Stimulated activated CD8-positive, alpha-beta memory T cell treated with anti-CD3 and anti-CD28 coated beads, Interleukin-15, amount 100 ng/mL, for 4 hours (primary cell): ENCODE data around the gene KRT35.

ENCODE experiments used
- DNase-seq, 2 donors: peaks; one replicate each; pipeline ENCODE4 v3.0.0-alpha.2; 2020; ENCODE audit warnings: low read depth in 2 of 2

Gene KRT35

DNA sequence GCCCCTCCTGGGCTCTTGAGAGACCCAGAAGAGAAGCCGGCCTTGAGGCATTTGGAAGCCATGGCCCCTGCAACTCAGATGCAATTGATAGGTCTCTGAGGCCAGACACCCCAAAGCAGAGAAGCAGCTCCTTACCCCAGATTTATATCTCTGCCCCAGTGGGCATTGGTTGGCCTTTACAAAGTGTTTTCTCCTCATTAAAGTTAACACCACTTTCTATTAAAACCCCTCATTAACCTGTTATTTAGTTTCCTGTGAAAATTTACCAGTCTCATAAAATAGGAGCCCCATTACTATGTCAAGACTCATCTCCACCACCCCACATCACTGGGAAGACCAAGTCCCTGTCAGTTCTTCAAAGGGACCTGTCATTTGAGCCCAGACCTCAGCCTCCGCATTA lies at the start of gene KRT35:
KRT35 (minus strand) TSS at position 116 of the 400 bp plus-strand sequence; CDS start at position 62, 54 bp downstream.
- no peak for DNase-seq

DNA sequence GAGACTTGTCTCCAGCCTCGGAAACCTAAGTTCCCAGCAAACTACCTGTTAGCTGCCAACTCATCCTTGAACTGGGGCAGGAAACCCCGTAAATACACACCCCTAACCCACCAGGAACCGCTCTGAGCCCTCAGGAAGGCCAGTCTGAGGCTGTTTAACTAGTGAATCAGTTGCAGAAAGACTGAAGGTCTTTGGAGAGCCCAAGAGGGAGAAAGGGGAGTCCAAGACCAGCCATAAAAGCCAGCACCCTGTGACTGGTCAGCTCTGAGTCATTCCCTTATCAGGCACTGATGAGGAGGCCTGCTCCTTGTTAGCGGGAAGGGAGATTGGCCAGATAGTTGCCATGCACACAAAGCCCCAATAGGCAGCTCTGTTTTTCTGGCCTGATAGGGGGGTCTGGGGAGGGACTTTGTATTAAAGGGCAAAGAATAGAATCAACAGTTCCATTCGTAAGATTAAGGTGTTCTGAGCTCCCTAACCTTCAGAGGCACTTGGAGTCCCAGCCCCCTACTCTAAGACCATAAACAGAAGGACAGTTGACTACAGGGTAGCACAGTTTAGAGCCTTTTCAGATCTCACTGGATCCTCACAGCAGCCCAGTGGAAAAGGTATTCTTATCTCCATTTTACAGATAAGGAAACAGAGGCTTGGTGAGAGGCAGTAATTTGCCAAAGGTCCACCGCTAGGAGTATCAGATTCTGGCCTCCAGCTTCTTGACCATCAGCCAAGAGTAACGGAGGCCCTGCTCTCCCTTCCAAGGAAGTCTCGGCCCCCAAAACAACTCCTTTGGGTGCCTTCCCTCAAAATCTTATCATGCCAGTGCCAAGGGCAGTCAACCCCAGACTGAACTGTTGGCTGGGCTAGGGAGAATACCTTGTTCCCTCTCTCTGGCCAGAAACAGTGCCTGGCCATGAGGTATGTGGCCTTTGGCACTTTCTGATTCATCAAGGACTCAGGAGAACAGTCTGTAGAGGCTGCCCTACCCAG lies 49.4 kb upstream of the KRT35 start:
- no peak for DNase-seq

DNA sequence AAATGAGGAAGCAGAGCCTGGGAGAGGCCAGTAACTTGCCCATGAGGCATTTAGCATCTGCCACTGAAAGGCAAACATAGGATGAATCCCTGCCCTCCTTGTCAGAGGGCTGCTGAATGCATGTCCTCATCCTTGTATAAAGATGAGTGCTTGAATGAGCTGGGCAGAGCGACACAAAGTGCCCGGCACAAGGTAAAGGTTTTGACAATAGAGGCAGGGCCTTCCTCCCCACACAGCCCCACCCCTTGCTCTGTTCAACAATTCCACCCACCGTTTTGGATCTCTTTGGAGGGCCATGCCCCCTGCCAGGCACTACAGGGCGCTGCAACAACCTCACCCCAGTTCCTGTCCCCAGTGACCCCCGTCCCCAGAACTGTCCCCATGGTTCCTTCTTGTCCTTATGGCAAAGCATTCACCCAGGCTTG lies 48.6 kb upstream of the KRT35 start:
- no peak for DNase-seq

DNA sequence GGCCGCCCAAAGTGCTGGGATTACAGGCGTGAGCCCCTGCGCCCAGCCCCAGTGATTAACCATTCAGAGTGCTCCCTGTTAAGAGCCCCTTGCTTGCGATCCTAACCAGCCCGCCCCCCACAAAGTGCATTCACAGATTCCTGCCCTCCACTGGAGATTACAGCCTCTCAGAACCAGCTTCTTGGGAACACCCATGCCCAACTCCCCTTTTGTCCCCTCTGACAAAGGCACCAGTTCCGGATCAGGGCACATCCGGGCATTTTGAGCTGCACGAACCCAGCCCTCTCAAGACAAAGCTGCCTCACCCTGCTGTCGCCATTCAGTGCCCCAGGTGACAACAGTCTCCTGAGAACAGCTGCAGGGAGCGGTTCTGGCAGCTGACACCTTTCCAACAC lies 48.0 kb upstream of the KRT35 start:
- no peak for DNase-seq

DNA sequence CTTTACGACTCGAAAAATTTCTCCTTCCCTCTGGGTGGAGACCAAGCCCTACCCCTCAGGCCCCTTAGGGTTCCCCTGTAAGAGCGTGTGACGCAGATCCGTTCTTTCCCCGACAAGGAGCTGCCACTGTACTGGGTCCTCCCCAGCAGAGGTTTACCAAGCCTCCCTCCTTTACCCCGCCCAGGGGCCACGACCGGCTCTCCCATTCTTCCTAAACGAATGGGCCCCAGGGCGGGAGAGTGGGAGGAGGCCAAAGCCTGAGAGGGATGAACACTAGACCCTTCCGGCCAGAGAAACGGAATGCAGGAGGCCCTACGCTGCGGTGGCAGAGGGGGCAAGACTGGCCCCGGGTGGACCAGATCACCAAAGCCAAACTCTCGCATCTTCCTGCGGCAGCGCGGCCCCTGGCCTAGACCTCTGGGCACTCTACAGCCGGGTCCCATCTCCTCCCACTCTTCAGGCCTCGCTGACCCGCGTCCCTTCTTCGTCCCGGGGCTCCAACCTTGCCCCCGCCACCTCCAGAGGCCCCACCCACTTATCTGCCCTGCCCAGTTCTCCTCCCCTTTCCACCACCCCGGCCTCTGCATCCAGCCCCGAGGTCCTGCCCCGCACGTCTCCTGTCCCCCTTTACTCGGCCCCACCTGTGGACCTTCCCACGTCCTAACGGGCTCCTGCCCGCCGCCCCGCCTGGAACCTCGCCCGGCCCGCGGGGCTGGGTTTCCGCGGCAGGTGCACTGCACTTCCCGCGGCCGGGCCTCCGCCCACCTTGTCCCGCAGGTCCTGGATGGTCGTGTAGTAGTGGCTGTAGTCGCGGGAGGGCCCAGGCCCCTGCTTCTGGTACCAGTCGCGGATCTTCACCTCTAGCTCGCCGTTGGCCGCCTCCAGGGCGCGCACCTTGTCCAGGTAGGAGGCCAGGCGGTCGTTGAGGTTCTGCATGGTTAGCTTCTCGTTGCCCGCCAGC lies 46.4 kb upstream of the KRT35 start:
- no peak for DNase-seq

DNA sequence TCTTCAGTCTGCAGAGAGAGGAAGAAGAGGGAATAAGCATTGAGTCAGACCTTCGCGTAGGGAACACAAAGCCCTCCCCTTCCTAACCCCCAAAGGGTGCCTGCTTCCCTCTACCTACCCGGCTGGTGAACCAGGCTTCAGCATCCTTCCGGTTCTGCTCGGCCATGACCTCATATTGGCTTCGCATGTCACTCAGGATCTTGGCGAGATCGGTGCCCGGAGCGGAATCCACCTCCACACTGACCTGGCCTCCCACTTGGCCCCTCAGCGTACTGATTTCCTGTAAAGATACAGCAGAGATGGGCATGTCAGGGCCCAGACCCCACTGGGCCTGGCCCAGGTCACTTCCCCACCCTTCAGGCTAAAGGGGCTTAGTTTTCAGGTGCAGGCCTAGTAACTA lies 43.3 kb upstream of the KRT35 start:
- DNase-seq: no peak

DNA sequence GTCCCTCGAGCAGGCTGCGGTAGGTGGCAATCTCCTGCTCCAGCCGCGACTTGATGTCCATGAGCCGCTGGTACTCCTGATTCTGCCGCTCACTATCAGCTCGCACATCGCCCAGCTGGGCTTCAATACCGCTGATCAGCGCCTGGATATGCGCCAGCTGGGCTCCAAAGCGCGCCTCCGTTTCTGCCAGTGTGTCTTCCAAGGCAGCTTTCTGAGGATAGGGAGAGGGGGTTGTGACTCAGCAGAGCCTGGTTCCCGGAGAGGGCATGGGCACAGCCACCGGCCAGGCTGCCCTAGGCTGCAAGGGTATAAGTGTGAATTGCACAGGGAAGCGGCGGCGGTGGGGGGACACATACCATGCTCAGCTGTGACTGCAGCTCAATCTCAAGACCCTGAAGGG lies 42.8 kb upstream of the KRT35 start:
- no peak for DNase-seq

DNA sequence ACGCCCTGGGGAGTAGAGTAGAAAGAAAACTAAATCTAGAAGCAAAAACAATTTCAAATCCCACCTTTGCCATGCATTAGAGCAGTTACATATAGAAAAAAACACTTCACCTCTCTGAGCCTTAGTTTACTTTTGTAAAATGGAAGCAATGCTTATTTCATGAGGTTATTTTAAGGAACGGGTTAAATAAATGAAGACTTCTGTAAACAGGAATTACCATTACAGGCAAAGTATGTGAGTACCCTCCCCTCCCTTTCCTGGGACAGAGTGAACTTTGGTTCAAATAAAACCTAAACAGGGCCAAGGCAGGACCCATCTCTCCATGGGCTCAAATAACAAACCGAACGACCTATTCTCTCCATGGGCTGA lies 42.3 kb upstream of the KRT35 start:
- DNase-seq: no peak

DNA sequence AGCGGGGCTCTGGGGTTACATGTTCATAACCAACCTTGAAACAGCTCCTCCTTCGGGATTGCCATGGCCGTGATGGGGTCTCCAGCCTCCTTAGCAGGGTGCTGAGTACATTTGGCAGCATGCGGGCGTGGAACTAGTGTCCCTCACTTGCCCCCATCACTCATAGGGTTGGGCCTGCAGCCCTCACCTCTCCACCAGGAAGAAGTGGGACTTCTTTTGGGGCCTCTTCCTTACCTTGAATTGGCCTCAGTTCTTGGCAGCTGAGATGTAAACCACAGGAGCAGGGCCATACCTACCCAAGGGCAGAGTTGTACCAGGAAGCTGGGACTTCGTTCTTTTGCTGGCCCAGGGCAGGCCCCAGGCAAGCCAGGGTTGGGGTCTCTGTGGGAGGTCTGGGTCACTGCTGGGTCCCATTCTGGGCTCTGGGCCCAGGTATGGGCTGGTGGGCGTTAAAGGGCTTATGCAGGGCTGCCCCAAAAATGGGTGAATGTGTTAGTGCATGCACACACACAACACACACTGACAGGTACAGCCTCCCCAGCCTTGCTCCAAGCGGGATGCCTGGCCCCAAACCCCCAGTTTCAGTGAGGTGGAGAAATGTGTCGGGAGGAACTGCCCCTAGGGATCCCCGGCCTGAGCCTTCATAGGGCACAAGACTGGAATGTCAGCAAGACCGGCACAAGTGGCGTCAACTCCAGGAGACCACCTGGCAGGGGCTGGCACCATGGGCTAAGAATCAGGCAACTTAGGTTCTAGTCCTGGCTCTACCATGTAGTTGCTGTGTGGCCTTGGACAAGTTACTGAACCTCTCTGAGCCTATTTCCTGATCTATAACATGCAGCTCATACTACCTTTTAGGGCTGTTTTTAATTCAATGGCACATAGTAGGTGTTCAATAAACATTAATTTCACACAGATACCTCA lies 41.6 kb upstream of the KRT35 start:
- no peak for DNase-seq

DNA sequence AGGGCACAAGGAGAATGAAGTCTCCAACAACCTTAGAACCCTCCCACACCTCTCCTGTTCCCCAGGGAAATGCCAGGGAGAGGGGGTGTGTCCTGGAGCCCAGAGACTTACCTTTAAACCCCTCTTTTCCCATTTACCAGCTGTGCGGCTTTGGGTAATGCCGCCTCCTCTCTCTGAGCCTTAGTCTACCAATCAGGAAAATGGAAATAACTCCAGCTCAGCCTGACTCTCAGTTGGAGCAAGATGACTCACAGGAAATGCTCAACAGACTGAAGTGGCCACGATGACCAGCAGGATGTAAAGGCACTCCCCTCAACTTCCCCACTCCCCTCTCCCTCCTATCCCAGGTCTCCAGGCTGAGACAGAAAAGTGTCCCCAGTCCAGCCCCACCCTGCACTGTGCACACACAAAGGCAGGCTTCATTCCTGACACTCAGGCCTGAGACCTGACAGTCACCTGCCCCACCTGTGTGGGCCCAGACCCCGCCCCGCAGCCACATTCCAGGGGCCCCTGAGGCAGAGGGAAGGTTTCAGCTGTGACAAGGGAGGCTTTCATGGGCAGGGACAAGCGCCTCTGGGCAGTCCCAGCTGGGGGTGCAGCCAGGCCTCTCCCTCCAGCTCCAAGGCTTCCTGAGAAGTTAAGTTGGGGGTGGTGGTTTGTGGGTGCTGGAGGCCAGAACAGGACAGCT lies 40.8 kb upstream of the KRT35 start:
- no peak for DNase-seq

DNA sequence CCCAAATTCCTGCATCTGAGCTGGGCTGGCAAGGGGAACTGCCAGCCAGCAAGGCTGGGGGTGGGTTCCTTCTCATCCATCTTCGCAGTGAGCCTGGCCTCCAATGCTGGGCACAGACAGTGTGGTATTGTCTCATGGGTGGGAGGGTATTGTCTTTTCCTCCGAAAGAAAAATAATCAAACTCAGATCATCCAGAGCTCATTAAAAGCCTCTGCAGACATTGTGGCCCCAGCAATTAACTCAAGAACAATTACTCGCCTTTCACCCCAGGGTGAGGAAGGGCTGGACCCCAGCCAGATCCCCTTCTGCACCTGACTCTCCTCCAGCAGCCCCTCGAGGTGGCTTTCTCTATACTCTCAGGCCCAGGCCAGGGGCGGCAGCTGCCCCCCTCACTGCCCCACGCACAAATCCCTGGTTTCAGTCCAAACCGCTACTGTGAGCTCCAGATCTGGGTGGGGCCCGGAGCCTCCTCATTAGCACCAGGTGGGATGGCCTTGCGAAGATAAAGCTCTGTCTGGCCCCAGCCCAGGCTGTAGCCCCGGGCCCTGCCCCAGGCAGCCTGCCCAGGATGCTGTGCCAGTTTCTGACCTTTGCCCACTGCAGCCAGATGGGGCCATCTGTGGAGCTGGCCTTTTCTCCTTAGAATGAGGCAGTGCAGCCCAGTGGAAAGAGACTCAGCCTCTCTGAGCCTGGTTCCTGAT lies 40.0 kb upstream of the KRT35 start:
- DNase-seq: no peak

DNA sequence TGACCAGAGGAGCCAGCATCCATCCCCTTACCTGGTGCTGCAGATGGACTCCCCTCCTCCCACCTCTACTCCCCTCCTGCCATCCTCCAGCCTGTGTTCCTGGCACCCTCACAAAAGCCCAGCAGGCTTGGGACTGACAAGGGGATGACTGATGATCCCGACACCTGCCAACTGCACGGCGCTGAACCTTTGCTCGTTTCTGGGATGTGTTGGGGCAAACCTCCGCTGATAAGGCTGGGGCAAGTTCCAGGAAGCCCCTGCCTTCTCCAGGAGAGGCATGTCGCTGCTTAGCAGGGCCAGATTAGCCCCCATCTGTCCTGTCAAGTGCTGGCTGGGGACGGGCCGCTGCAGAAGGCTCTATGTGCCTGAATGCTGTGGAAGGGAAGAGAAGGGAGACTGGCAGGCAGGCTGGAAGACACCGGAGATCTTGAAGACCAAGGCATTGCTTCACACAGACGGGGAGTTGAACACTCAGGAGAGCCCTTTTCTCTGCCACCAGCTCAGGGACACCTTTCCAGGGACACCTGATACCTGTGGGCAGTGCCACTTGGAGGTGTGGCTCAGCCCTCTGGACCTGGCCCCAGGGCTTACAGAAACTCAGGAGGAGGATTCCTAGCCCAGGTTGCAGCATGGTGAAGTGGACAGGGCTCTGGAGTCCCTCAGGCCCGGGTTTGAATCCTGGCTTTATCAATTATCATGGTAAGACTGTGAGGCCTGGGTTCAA lies 38.7 kb upstream of the KRT35 start:
- no peak for DNase-seq

DNA sequence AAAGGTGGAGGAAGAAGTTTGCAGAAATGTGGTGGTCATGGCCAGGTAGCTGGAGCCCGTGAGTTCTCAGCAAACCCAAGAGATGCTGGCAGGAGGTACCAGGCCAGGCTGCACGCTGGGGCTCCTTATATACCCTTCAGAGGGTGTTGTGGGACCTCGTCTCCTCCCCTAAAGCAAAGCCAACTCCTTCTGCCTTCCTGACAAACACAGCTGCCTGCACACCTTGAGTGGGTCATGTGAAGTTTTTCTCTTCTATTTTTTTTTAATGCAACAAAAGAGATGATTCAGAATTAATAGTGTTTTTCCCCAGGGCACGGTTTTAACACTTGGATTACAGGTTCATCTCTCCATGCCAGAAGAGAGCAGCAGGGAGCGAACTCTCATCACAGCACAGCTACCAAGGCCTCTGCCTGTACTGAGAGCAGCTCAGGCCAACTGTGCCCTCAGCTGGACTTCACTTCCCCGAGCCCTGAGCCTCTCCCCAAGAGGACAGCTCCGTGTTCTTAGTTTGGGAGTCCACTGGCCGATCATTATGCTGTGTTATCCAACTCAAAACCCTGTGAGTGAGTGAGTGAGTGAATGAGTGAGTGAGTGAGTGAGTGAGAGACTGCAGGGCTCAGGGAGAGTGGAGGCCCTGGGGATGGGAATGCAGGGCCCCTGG lies 38.0 kb upstream of the KRT35 start, which contains the start of gene KRT15:
KRT15 (minus strand) TSS at position 102 of the 661 bp plus-strand sequence; CDS start at position 39, 63 bp downstream.
- no peak for DNase-seq

DNA sequence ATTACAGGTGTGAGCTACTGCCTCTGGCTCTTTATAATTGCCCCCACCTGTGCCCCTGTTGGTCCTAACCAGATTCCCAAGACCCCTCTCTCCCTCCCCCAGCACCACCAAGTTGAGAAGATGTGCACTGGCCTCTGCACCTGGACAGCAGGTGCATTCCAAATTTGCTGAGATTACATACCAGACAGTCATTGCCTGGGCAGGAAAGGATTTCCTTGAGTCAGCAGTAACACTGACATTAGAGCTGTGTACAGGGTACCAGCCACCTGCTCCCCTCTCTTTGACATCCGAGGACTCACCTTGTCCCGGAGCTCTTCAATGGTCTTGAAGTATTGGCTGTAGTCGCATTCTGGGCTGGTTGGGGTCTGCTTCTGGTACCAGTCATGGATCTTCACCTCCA lies 37.1 kb upstream of the KRT35 start:
- no peak for DNase-seq

DNA sequence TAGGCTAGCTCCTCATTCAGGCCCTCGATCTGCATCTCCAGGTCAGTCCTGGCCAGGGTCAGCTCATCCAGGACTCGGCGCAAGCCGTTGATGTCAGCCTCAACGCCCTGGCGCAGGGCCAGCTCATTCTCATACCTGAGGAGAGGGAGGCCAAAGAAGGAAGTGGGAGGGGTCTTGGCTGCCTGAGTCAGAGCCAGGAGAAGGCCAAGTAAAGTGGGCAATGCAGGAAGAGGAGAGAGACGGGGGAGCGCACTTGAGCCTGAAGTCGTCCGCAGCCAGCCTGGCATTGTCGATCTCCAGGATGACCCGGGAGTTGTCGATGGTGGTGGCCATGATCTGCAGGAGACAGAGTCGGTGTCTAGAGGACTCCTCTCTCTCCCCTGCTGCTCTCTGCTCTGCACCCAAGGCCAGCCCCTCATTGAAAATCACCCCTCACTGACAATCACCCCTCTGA lies 35.9 kb upstream of the KRT35 start:
- DNase-seq: no peak

DNA sequence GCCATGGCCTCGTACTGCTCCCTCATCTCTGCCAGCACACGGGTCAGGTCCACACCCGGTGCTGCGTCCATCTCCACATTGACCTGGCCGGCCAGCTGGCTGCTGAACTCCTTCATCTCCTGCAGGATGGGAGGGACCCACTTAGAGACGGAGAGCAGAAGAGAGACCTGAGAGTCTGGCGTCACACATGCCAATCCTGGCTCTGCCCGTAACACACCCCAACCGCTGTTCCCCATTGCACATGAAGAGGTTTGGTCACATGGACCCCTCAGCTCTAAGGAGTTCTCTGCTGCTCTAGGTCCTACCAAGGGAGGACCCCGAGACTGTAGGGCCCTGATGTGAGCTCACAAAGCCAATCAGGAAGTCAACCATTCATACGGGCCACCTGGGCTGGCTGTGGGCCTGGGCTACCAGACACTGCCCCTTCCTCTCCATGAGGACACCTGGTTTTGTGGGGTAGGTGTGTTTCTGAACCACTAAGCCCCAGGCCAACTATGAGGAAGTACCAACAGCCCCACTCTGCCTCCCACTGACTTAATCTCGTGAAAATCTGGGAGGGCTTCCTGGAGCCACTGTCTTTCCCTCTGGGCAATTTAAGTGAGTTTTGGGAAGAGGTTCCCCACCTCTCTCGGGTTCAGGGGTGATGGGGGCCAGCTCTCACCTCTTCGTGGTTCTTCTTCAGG lies 35.3 kb upstream of the KRT35 start:
- DNase-seq: no peak

DNA sequence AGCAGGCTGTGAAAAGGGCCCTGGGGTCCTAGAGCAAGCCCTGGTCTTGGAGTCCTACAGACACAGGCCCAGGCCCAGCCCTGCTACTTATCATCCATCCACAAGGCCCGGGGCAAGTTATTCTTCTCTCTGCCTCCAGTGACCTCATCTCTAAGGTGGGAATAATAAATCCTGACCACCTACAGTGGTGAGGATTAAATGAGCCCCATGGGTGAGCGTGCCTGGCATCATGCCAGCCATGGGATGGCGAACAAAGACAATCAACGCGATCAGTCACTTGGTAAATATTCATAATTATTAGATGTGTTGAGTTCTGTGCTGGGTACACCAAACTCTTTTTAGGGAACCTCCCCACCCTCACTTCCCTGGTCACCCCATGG lies 32.2 kb upstream of the KRT35 start:
- no peak for DNase-seq

DNA sequence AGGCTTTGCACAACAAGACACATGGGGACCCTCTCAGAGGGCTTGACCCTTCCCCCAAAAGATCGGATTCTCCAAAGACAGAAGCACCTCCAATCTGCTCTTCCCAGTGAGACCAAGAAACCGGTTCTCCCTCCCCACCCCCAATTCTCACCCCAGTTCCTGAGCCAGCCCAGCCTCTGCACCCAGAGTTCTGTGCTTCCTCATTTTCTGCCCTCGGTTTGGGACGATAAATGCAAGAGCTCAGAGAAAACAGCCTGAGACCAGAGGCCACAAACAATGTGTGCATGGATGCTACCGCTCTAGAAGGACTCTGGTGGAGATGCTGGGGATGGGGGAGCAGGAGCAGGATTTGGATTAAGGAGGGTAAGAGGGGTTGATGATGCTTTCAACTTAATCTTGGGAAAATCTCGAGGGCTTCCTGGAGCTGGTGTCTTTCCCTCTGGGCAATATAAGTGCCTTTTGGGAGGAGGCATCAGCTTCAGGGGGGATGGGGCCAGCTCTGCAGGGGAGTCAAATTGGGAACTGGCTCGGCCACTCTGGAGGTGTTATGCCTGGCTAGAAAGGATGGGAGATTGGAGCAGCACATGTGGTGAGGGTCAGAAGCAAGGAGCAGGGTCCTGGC lies 31.7 kb upstream of the KRT35 start:
- DNase-seq: no peak
